GM12878 (cell line): ENCODE data around the gene SLC15A5. TPM values are rescaled to one million over a fixed set of nuclear protein-coding genes. Genes with fewer than 3 reads are reported as not detected.

Source experiments
- ATAC-seq: fragments of 200-7000 bp; cut with Tn5 transposase; 3 replicates; pipeline ENCODE4 v1.9.1; 2020; ENCODE audit warnings: mild to moderate bottlenecking, moderate library complexity
- BruUV-seq: library from RNA; stranded (reverse); fragments of 400-500 nt; replicated peaks from 2 replicates; lab custom pipeline; 2021; lab: Mats Ljungman, UMichigan
- CTCF ChIA-PET: fragments of 300-600 bp; sonication (Branson Sonifier 250); formaldehyde crosslinking; extraction: SDS; loops from one replicate; lab custom pipeline; 2021; ENCODE audit warnings: inconsistent platforms; lab: Yijun Ruan, JAX
- POLR2A ChIA-PET: fragments of 350-600 bp; formaldehyde crosslinking; extraction: SDS; loops from one replicate; lab custom pipeline; 2021; ENCODE audit warnings: inconsistent platforms; lab: Charles Lee
- RAD21 ChIA-PET: fragments of 300-600 bp; sonication (Branson Sonifier 250); formaldehyde crosslinking; loops from one replicate; lab custom pipeline; 2023; ENCODE audit warnings: antibody characterized with exemption; ENCODE audit not compliant: unreplicated experiment; lab: Charles Lee
- SMC1A ChIA-PET: fragments of 300-600 bp; sonication (Branson Sonifier 250); formaldehyde crosslinking; loops from one replicate; lab custom pipeline; 2023; ENCODE audit not compliant: unreplicated experiment, uncharacterized antibody; lab: Charles Lee
- DNase-seq: peaks from one replicate; pipeline ENCODE4 v3.0.0-alpha.2; 2011; ENCODE audit warnings: low read depth, low spot score
- FAIRE-seq: peaks from 3 replicates; lab custom pipeline; 2011; peaks lifted over from hg19 to GRCh38; lab: Jason Lieb, UNC
- H2AFZ ChIP-seq: 2 replicates; pipeline ENCODE4 v1.6.0; 2011; ENCODE audit warnings: low read depth, low read length, control low read depth; ENCODE audit not compliant: control insufficient read depth
- H3K27ac ChIP-seq: 2 replicates; pipeline ENCODE4 v1.5.1; 2011; ENCODE audit warnings: control low read depth; ENCODE audit not compliant: control insufficient read depth, insufficient read depth
- H3K27me3 ChIP-seq, 2 experiments: replicated peaks in 1 of 2; 2 replicates each; pipeline versions ENCODE4 v1.6.0 to v1.6.1; 2011; ENCODE audit warnings: low read length in 1 of 2; ENCODE audit not compliant: control insufficient read depth in 2 of 2, insufficient read depth in 2 of 2
- H3K36me3 ChIP-seq, 2 experiments: 2 replicates each; pipeline ENCODE4 v1.5.1; 2011; ENCODE audit warnings: low read length in 1 of 2; ENCODE audit not compliant: control insufficient read depth in 2 of 2, insufficient read depth in 2 of 2
- H3K4me1 ChIP-seq: 2 replicates; pipeline ENCODE4 v1.6.1; 2011; ENCODE audit warnings: mild to moderate bottlenecking, low read length, moderate library complexity, mixed read lengths; ENCODE audit not compliant: control insufficient read depth, insufficient read depth
- H3K4me2 ChIP-seq: 2 replicates; pipeline ENCODE4 v1.6.0; 2011; ENCODE audit warnings: control low read depth; ENCODE audit not compliant: control insufficient read depth, insufficient read depth
- H3K4me3 ChIP-seq: fragments of 200-600 bp; sonication (generic); 2 replicates; pipeline ENCODE4 v1.5.1; 2016
- H3K79me2 ChIP-seq: 2 replicates; pipeline ENCODE4 v1.6.0; 2011; ENCODE audit warnings: low read length; ENCODE audit not compliant: control insufficient read depth, insufficient read depth
- H3K9ac ChIP-seq: 2 replicates; pipeline ENCODE4 v1.8.0; 2011; ENCODE audit warnings: low read length, control low read depth, mixed read lengths; ENCODE audit not compliant: control insufficient read depth, insufficient read depth
- H3K9me3 ChIP-seq: replicated peaks from 3 replicates; pipeline ENCODE4 v1.5.1; 2011; ENCODE audit warnings: mild to moderate bottlenecking, low read length; ENCODE audit not compliant: control insufficient read depth, insufficient read depth
- H4K20me1 ChIP-seq: 2 replicates; pipeline ENCODE4 v1.6.0; 2011; ENCODE audit not compliant: control insufficient read depth, insufficient read depth
- EZH2 ChIP-seq: IDR thresholded peaks from 2 replicates; pipeline ENCODE4 v1.6.1; 2012; ENCODE audit warnings: low read depth, mild to moderate bottlenecking, control low read depth, inconsistent platforms, low read length, borderline replicate concordance; ENCODE audit not compliant: control insufficient read depth
- MTA3 ChIP-seq: IDR thresholded peaks from 2 replicates; pipeline ENCODE4 v1.6.1; 2012; ENCODE audit warnings: low read length, inconsistent platforms, borderline replicate concordance
- NR2F1 ChIP-seq: fragments of 450-650 bp; conservative IDR thresholded peaks from 2 replicates; pipeline ENCODE4 v1.6.1; 2017; ENCODE audit warnings: mild to moderate bottlenecking
- ZBTB4 ChIP-seq: fragments of 450-650 bp; formaldehyde crosslinking; IDR thresholded peaks from 2 replicates; pipeline ENCODE4 v1.4.0; 2022; ENCODE audit warnings: mild to moderate bottlenecking, moderate library complexity
- WGBS: methylation state at CpG from one replicate; pipeline ENCODE4 v1.1.6; 2016; ENCODE audit warnings: low lambda C conversion rate; ENCODE audit not compliant: insufficient replicate concordance, insufficient coverage; ENCODE audit errors: missing lambda C conversion rate; 5-methylcytosine and 5-hydroxymethylcytosine counted together
- in situ Hi-C: fragments of 300-500 bp; cut with MboI; formaldehyde crosslinking; loops from 9 replicates; pipeline ENCODE4 v1.14.3; 2018; ENCODE audit warnings: mixed read lengths
- intact Hi-C: fragments of 100-400 bp; cut with micrococcal nuclease; formaldehyde crosslinking; loops from one replicate; pipeline ENCODE4 v1.14.2; 2022; ENCODE audit not compliant: unreplicated experiment
- polyA plus RNA-seq, 11 experiments: library from polyadenylated mRNA; depleted of rRNA in 4 of 11; unstranded in 6 of 11; stranded (reverse) in 5 of 11; fragments of >200 nt; fragmentation: Nextera tagmentation in 4 of 11; fragmentation: Illumina TruSeq in 1 of 11; extraction: Ambion mirVana in 4 of 11; extraction: Trizol in 1 of 11; gene quantifications; 1 replicate in 1 of 11; 2 replicates in 10 of 11; pipeline versions ENCODE4 v1.2.1 to v1.2.3, GENCODE V29; 2011 to 2016; ENCODE audit warnings: inconsistent platforms in 2 of 11, missing spikeins in 2 of 11, low read depth in 1 of 11
- total RNA-seq, 4 experiments: library from RNA; depleted of rRNA in 3 of 4; stranded (reverse); fragments of >200 nt in 3 of 4; fragmentation: Illumina TruSeq in 1 of 4; extraction: Trizol in 1 of 4; gene quantifications; 2 replicates each; pipeline versions ENCODE4 v1.2.1 to v1.2.3, GENCODE V29; 2013 to 2021

SLC15A5 gene
- total and polyA plus RNA-seq, 10 of the 15 experiments (the other 5 are each of a cell fraction or from before 2014, with no cell fraction given), result not detected

GRCh38 chr12:16221776-16222175 lies 55.7 kb downstream of the SLC15A5 start:
- intact Hi-C loops (no loop called here), in situ Hi-C loops (no loop called here)
- Histone ChIP-seq H3K27me3 (no peaks in the 10 kb centered on the region), H3K36me3 (no peaks in the 10 kb centered on the region), H3K4me3 (no peak overlapping the region), H2AFZ (no peak overlapping the region), H3K9ac (no peak overlapping the region), H3K4me2 (no peak overlapping the region), H4K20me1 (no peaks in the 10 kb centered on the region), H3K4me1 (no peaks in the 10 kb centered on the region), H3K79me2 (no peaks in the 10 kb centered on the region), H3K9me3 (no peaks in the 10 kb centered on the region; the same call in 2 of the 3 replicates), H3K27ac (no peak overlapping the region)
- TF ChIP-seq NR2F1 (no peak), MTA3 (no peak)
- ChIA-PET RAD21 (no interaction called here), POLR2A (no interaction called here), CTCF (interaction anchor here (0.6 kb wide), 1 partner anchor 217 kb away, joined by 3 read pairs; no protein-coding TSS in a partner anchor), SMC1A (no interaction called here)
- DNase-seq (no peak), FAIRE-seq (no peak), ATAC-seq (no peak)
- WGBS, result 84% methylated on average over 2 of the region's 2 CpGs
- no TSS peak for BruUV-seq

GRCh38 chr12:16220120-16220519 lies 57.4 kb downstream of the SLC15A5 start:
- no peak for FAIRE-seq
- SMC1A ChIA-PET, result interaction anchor here (1.0 to 1.2 kb wide), 2 partner anchors 9 to 21 kb away, joined by 3 read pairs; no protein-coding TSS in a partner anchor

More at GRCh38 chr12:16220120-16220519, 57.4 kb downstream of the SLC15A5 start:
- Histone ChIP-seq H2AFZ (no peak overlapping the region), H3K9me3 (no peaks in the 10 kb centered on the region; the same call in 2 of the 3 replicates), H3K9ac (no peak overlapping the region), H3K27ac (no peak overlapping the region), H3K4me2 (no peak overlapping the region), H3K79me2 (no peaks in the 10 kb centered on the region), H4K20me1 (no peaks in the 10 kb centered on the region), H3K4me1 (no peaks in the 10 kb centered on the region), H3K36me3 (no peaks in the 10 kb centered on the region), H3K27me3 (no peaks in the 10 kb centered on the region), H3K4me3 (no peak overlapping the region)
- DNase-seq (no peak), ATAC-seq (no peak)
- in situ Hi-C loops (no loop called here), intact Hi-C loops (no loop called here)
- RAD21 ChIA-PET, result no interaction called here
- no TSS peak for BruUV-seq
- TF ChIP-seq NR2F1 (no peak), EZH2 (no peak), ZBTB4 (no peak)
- POLR2A ChIA-PET, result no interaction called here
- CTCF ChIA-PET, result interaction anchor here (1.0 to 1.5 kb wide), 3 partner anchors 12 to 19 kb away, joined by 3 read pairs; no protein-coding TSS in a partner anchor
